ENCODE measurements around the gene FAM107B. TPM values are rescaled to one million over a fixed set of nuclear protein-coding genes. Genes with fewer than 3 reads are reported as not detected.

Gene FAM107B
- total and polyA plus RNA-seq, 2 experiments from 2014 or later = 85.5 to 85.9 TPM

DNA sequence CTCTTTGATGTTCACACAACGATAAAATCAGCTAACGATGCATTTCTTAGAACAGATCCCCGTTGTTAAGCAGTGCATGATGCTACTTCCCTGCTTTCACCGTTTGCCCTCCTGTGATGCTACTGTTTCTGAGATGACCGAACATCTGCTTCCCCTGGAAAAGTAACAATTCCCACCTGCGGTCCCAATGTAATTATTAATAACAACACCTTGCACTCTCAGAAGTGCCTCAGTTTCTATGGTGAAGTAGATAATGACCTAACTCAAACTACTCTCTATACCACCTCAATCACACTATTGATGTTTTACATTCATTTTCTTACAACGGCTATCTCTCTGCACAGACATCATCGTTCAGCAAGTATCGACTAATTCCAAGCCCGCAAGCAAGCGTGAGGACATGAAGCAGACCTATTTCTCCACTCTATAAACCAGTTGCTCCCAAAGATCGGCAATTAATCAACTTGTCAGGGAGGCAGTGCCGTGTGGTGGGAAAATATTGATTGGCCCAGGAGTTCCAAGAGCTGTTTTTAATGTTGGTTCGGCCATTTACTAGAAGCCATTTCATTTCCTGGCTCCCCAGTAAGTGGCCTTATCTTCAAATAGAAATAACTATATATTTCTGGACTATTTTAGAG is 42.7 kb downstream of the FAM107B start:
- no peak overlapping the region for H2AFZ ChIP-seq
- H3K27me3 ChIP-seq = no peaks in the 10 kb centered on the region
- no peak overlapping the region for H3K4me2 ChIP-seq
- 68% methylated on average over 14 of the region's 14 CpGs for WGBS (ENCODE audit: low lambda C conversion rate, missing lambda C conversion rate)
- no peaks in the 10 kb centered on the region for H4K20me1 ChIP-seq (ENCODE audit: insufficient read depth, poor library complexity, severe bottlenecking)
- peaks cover 3% of the 10 kb centered on the region for H3K4me1 ChIP-seq (ENCODE audit: insufficient read depth)
- H3K79me2 ChIP-seq = no peaks in the 10 kb centered on the region
- no peaks in the 10 kb centered on the region for H3K9me3 ChIP-seq (ENCODE audit: low read depth)
- no peak overlapping the region for H3K4me3 ChIP-seq
- no peaks in the 10 kb centered on the region for H3K9me2 ChIP-seq (replicated peaks; ENCODE audit: insufficient read depth)
- no peak overlapping the region for H3K27ac ChIP-seq
- DNase-seq (ENCODE audit: low spot score) = no peak
- TF ChIP-seq, protein P1, sequence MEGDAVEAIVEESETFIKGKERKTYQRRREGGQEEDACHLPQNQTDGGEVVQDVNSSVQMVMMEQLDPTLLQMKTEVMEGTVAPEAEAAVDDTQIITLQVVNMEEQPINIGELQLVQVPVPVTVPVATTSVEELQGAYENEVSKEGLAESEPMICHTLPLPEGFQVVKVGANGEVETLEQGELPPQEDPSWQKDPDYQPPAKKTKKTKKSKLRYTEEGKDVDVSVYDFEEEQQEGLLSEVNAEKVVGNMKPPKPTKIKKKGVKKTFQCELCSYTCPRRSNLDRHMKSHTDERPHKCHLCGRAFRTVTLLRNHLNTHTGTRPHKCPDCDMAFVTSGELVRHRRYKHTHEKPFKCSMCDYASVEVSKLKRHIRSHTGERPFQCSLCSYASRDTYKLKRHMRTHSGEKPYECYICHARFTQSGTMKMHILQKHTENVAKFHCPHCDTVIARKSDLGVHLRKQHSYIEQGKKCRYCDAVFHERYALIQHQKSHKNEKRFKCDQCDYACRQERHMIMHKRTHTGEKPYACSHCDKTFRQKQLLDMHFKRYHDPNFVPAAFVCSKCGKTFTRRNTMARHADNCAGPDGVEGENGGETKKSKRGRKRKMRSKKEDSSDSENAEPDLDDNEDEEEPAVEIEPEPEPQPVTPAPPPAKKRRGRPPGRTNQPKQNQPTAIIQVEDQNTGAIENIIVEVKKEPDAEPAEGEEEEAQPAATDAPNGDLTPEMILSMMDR (IDR thresholded peaks at IDR 0.05; ENCODE audit: poor library complexity) = no peak
- TF ChIP-seq EZH2 (IDR thresholded peaks at IDR 0.05; ENCODE audit: borderline replicate concordance) (no peak), EZH2phosphoT487 (IDR thresholded peaks at IDR 0.05; ENCODE audit: low read depth, severe bottlenecking, unreplicated experiment) (no peak)
- no peaks in the 10 kb centered on the region for H3K36me3 ChIP-seq (replicated peaks; ENCODE audit: insufficient read depth, low read depth)

DNA sequence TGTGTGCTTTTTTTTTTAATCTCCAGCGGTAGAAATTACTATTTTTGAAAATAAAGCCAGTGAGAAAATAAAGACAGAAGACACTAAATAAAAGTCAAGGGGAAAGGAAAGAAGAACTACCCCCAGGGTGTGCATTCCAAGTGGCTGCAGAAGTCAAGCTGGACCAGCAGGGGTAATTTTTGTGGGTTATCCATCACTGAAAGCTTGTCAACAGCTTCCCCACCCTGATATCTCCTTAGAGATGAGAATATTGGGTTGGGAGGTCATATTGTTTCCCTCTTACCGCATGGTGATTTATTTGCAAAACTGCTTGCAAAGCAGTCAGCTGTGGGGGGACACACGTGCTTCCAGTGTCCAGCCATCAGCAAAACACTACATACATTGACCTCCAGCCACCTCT is 46.4 kb downstream of the FAM107B start:
- Histone ChIP-seq H3K36me3 (replicated peaks; ENCODE audit: insufficient read depth, low read depth) (no peaks in the 10 kb centered on the region), H3K4me3 (no peak overlapping the region), H3K27ac (no peak overlapping the region), H4K20me1 (ENCODE audit: insufficient read depth, poor library complexity, severe bottlenecking) (no peaks in the 10 kb centered on the region), H3K79me2 (no peaks in the 10 kb centered on the region), H3K27me3 (no peaks in the 10 kb centered on the region), H3K9me2 (replicated peaks; ENCODE audit: insufficient read depth) (no peaks in the 10 kb centered on the region), H2AFZ (no peak overlapping the region), H3K9me3 (ENCODE audit: low read depth) (no peaks in the 10 kb centered on the region), H3K4me2 (no peak overlapping the region), H3K4me1 (ENCODE audit: insufficient read depth) (no peaks in the 10 kb centered on the region)
- no peak for DNase-seq (ENCODE audit: low spot score)
- TF ChIP-seq, protein P1 (IDR thresholded peaks at IDR 0.05; ENCODE audit: poor library complexity) = no peak
- TF ChIP-seq EZH2phosphoT487 (IDR thresholded peaks at IDR 0.05; ENCODE audit: low read depth, severe bottlenecking, unreplicated experiment) (no peak), EZH2 (IDR thresholded peaks at IDR 0.05; ENCODE audit: borderline replicate concordance) (no peak)
- WGBS (ENCODE audit: low lambda C conversion rate, missing lambda C conversion rate) = 71% methylated on average over 3 of the region's 3 CpGs

DNA sequence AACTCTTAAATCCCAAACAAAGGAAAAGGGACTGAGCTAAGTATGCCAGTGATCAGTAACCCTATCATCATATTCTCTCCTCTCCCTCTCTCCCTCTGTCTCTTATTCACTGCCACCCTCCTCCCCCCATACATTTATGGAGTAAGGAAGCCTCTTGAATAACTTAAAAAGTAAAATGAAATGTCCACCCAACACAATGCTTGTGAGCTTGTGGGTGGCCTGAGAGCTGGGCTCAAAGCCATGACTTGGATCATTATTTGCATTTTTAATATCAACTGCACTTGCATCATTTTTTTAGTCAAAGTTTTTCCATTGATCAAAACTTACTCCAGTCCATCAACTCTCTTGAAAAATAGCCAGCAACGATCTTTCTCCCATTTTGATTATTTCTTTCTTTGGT is 46.8 kb downstream of the FAM107B start:
- no peaks in the 10 kb centered on the region for H3K79me2 ChIP-seq
- no peak overlapping the region for H3K4me3 ChIP-seq
- no peak overlapping the region for H3K4me2 ChIP-seq
- 75% methylated on average over 1 of the region's 1 CpG for WGBS (ENCODE audit: low lambda C conversion rate, missing lambda C conversion rate)
- no peaks in the 10 kb centered on the region for H3K27me3 ChIP-seq
- no peaks in the 10 kb centered on the region for H3K4me1 ChIP-seq (ENCODE audit: insufficient read depth)
- DNase-seq (ENCODE audit: low spot score) = no peak
- no peaks in the 10 kb centered on the region for H3K9me3 ChIP-seq (ENCODE audit: low read depth)
- TF ChIP-seq EZH2 (IDR thresholded peaks at IDR 0.05; ENCODE audit: borderline replicate concordance) (no peak), EZH2phosphoT487 (IDR thresholded peaks at IDR 0.05; ENCODE audit: low read depth, severe bottlenecking, unreplicated experiment) (no peak)
- TF ChIP-seq, protein P1 (IDR thresholded peaks at IDR 0.05; ENCODE audit: poor library complexity) = no peak
- H2AFZ ChIP-seq = no peak overlapping the region
- H3K36me3 ChIP-seq (replicated peaks; ENCODE audit: insufficient read depth, low read depth) = no peaks in the 10 kb centered on the region
- H3K9me2 ChIP-seq (replicated peaks; ENCODE audit: insufficient read depth) = no peaks in the 10 kb centered on the region
- H4K20me1 ChIP-seq (ENCODE audit: insufficient read depth, poor library complexity, severe bottlenecking) = no peaks in the 10 kb centered on the region
- H3K27ac ChIP-seq = no peak overlapping the region

Data from hepatocyte (in vitro differentiated cells).